ENCODE results near the gene PRPS1.
A peak's percentile ranks its signal among the peaks of the same experiment; 100 is the strongest.

Gene PRPS1

DNA sequence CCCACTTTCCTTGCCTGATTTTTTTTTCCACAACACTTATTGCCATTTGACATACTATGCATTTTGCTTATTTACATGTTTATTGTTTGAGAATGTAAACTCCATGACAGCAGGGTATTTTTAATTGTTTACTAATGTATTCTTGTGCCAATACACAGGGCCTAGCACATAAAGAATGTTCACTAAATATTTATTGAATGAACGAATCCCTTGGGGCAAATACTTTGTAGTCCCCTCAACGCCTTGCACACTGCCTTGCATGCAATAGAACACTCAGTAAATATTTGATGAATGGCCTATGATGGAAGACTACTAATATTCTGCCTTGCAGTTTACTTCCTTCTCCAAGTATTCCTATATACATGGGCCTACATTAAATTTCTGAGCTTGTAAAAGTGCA lies 1.4 kb upstream of the PRPS1 start:
- DNase-seq (ENCODE audit: low read depth) = no peak
- no peak overlapping the region for H3K4me3 ChIP-seq (ENCODE audit: low read depth, low read length)
- TF ChIP-seq, protein P1, sequence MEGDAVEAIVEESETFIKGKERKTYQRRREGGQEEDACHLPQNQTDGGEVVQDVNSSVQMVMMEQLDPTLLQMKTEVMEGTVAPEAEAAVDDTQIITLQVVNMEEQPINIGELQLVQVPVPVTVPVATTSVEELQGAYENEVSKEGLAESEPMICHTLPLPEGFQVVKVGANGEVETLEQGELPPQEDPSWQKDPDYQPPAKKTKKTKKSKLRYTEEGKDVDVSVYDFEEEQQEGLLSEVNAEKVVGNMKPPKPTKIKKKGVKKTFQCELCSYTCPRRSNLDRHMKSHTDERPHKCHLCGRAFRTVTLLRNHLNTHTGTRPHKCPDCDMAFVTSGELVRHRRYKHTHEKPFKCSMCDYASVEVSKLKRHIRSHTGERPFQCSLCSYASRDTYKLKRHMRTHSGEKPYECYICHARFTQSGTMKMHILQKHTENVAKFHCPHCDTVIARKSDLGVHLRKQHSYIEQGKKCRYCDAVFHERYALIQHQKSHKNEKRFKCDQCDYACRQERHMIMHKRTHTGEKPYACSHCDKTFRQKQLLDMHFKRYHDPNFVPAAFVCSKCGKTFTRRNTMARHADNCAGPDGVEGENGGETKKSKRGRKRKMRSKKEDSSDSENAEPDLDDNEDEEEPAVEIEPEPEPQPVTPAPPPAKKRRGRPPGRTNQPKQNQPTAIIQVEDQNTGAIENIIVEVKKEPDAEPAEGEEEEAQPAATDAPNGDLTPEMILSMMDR (IDR thresholded peaks at IDR 0.05; ENCODE audit: low read depth, low read length, missing control alignments) = no peak
- in situ Hi-C loops (cut with HindIII; ENCODE audit: low sequenced_read_pairs) = no loop called here

DNA sequence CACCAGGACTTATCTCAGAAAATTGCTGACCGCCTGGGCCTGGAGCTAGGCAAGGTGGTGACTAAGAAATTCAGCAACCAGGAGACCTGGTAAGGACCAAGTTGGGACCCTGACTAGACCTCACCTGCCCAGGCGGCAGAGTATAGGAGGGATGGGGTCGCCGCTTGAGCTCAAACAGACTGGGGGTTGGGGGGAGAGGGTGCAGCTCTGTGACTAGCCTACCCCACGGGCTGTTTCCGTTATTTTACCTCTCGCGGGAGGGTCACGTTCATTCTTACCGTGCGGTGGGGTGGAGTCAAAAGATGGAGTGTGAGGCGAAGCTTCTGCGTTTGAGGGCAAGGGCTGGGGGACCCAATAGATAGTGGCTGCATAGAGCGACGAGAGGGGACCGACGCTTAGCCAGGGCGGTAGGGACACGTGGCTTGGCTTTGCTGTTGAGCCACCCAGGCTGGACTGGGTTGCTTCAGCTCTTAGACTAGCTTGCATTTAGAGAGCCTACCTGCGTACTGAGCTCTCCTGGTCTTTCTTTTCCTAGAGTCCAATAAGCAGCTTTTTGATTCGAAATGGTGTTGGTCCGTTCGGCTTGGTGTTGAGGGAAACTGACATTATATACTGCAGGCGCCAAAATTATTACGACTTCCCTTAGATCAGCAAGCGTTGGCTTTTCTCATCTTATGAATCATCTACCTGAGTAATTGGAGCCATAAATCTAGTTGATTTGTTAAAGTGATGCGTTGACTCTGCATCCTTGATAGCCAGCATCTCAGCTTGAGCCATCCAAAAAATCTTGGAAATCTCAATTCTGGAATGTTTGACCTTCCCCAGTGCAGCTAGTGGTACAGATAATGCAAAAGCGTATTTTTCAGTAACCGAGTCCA lies 591 bp downstream of the PRPS1 start:
- in situ Hi-C loops (cut with HindIII; ENCODE audit: low sequenced_read_pairs) = no loop called here
- TF ChIP-seq, protein P1 (IDR thresholded peaks at IDR 0.05; ENCODE audit: low read depth, low read length, missing control alignments) = no peak
- peak overlapping the region; percentile 65 for H3K4me3 ChIP-seq (ENCODE audit: low read depth, low read length)
- no peak for DNase-seq (ENCODE audit: low read depth)

GRCh38 chrX:107629540-107629909 lies 1.2 kb downstream of the PRPS1 start:
- in situ Hi-C loops (cut with HindIII; ENCODE audit: low sequenced_read_pairs) = no loop called here
- peak overlapping the region; percentile 65 for H3K4me3 ChIP-seq (ENCODE audit: low read depth, low read length)
- no peak for DNase-seq (ENCODE audit: low read depth)
- TF ChIP-seq, protein P1 (IDR thresholded peaks at IDR 0.05; ENCODE audit: low read depth, low read length, missing control alignments) = peak; percentile 43

GRCh38 chrX:107630031-107630689 lies 1.9 kb downstream of the PRPS1 start:
- H3K4me3 ChIP-seq (ENCODE audit: low read depth, low read length) = peak overlapping the region; percentile 65
- in situ Hi-C loops (cut with HindIII; ENCODE audit: low sequenced_read_pairs) = no loop called here
- no peak for DNase-seq (ENCODE audit: low read depth)
- TF ChIP-seq, protein P1 (IDR thresholded peaks at IDR 0.05; ENCODE audit: low read depth, low read length, missing control alignments) = no peak

DNA sequence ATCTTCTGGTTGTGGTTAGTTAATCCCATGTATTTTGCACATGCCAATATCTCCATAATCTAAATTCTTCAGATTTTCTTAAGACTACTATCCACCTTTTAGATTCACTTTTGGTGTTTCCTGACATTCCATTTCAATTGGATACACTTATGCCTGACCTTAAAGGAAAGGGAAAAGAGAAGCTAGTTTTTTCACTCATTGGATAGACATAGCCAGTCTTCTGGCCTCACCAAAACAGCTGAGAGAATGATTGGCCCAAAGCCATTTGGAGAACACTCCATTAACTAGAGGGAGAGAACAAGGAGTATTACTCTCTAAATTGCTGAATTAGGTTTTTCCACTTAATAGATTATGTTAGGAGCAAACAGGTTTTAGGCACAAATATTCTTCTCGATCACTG lies 4.0 kb downstream of the PRPS1 start:
- in situ Hi-C loops (cut with HindIII; ENCODE audit: low sequenced_read_pairs) = no loop called here
- TF ChIP-seq, protein P1 (IDR thresholded peaks at IDR 0.05; ENCODE audit: low read depth, low read length, missing control alignments) = no peak
- no peak overlapping the region for H3K4me3 ChIP-seq (ENCODE audit: low read depth, low read length)
- DNase-seq (ENCODE audit: low read depth) = no peak

DNA sequence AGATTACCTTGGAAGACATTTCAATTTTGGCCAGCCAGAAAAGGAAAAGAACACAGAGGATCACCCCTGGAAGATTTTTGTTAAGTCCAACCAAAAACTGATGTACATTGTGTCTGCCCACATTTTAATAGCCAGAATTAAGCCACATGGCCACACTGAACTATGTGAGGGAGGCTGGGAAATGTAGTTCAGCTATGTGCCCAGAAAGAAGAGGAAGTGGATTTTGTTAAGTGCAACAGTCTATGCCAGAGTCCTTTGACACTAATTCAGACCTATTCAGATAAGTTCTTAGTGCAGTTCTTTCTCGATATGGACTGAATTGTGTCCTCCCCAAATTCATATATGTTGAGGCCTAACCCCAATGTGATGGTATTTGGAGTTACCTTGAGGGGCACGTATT lies 18.4 kb downstream of the PRPS1 start:
- TF ChIP-seq, protein P1 (IDR thresholded peaks at IDR 0.05; ENCODE audit: low read depth, low read length, missing control alignments) = no peak
- H3K4me3 ChIP-seq (ENCODE audit: low read depth, low read length) = no peak overlapping the region
- in situ Hi-C loops (cut with HindIII; ENCODE audit: low sequenced_read_pairs) = no loop called here
- no peak for DNase-seq (ENCODE audit: low read depth)
